GM18499 (cell line): ENCODE results near the gene PRDM16.

Experiments
- ATAC-seq: cut with Tn5 transposase; IDR thresholded peaks from one replicate; pipeline ENCODE4 v1.9.1; 2021; ENCODE audit warnings: moderate number of reproducible peaks; ENCODE audit not compliant: insufficient read depth, unreplicated experiment

Gene PRDM16

DNA sequence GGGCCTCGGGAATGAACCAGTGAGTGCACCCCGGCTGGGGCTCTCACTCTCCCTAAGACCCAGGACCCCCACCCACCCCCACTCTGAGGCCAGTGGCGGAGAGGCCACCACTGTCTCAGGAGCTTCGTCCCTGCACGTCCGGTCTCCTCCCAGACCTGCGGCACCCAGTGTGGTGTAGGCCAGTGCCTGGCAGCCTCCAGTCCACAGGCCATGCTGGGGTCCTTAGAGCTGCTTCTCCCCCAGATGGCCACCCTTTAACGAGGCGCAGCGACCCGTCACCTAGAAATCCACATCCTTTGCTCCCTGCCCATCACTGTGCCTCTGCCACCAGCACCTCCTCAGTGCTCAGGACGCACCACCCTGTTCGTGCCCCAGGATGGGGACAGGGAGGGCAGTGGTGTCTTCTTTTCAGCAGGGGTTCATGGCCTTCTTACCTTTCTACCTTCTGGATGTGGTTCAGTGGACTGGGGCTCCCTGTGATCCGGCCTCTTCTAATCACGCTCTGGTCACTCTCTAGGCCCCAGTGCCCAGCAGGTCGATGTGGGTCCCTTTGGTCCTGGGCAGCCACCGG is 253.5 kb downstream of the PRDM16 start:
- ATAC-seq: no peak

- ATAC-seq: no peak
Measured at GRCh38 chr1:3323021-3323795, 254.2 kb downstream of the PRDM16 start.

- ATAC-seq: no peak
Measured at GRCh38 chr1:3323796-3324703, 255.0 kb downstream of the PRDM16 start.

DNA sequence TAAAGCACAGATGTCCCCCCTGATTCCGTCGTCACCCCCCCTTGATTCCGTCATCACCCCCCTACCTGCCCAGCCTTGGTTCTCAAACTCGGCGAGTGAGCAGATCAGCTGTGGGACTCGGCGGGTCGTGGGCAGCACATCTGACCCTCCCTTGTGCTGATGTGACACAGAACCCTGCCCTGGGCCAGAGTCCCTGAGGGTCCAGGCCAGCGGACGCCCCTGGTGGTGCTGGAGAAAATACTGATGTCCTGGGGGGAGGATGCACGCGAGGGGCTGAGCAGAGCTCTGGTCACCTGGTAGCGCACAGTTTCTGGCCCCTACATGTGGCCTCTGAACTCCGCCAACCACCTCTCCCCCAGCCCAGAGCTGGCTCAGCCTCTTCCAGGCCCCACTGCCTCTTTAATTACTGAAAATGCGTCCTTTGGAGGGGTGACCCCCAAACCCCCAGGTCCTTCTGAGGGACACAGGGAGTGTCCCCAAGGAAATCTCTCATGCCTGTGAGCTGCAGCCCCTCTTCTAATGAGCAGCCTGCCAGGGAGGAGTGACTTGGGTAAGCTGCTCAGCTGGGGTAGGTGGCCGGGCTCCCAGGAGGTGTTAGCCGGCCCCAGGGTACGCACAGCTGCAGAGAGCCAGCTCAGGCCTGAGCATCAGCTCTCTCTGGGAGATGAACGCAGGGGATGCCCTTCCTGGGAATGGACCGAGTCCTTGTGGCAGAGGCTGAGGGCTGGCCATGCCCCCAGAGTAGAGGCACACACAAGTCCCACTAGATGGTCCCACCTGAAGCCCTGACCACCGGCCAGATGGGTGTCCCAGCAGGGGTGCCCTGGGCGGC is 255.9 kb downstream of the PRDM16 start:
- no peak for ATAC-seq

- no peak for ATAC-seq
Measured at GRCh38 chr1:3326516-3327388, 257.7 kb downstream of the PRDM16 start.

DNA sequence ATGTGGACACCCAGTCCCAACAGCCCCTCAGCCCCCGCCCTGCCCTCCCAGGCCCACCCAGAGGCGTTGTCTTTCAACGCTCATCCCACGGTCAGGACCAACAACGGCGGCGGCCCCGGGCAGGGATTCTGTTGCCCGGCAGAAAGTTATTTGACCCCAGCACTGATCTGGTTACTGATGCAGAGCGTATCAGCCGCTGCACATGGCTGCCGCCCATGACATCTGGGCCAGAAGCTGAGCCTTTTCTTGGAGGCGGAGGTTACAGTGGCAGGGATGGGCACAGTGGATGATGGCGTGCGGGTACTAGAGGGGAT is 258.3 kb downstream of the PRDM16 start:
- ATAC-seq: no peak

DNA sequence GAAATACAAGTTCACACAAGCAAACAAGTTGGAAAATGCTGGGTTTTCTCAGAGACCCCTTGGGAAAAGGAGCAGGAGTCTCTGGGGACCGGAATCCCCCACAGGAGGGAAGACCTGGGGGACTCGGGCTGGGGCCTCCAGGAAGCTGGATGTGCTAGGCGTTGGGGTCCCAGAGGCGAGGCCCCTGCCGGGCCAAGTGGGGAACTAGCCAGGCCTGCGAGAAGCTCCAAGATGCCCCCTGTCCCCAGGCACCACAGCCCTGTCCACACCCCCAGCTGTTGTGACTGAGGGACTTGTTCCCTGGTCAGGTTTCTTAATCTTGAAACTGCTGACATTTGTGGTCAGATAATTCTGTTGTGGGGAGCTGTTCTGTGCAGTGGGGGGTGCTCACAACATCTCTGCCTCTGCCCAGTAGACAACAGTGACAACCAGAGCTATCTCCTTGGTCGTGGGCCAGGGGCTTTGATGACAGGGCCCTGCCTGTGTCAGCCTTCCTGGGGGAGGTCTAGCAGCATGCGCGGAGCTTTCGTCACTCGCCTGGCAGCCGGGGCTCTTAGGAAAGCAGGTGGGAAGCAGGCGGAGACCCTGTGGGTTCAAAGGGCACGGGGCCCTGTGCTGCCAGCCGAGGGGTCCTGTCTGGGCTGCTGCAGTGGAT is 259.1 kb downstream of the PRDM16 start:
- ATAC-seq: no peak

DNA sequence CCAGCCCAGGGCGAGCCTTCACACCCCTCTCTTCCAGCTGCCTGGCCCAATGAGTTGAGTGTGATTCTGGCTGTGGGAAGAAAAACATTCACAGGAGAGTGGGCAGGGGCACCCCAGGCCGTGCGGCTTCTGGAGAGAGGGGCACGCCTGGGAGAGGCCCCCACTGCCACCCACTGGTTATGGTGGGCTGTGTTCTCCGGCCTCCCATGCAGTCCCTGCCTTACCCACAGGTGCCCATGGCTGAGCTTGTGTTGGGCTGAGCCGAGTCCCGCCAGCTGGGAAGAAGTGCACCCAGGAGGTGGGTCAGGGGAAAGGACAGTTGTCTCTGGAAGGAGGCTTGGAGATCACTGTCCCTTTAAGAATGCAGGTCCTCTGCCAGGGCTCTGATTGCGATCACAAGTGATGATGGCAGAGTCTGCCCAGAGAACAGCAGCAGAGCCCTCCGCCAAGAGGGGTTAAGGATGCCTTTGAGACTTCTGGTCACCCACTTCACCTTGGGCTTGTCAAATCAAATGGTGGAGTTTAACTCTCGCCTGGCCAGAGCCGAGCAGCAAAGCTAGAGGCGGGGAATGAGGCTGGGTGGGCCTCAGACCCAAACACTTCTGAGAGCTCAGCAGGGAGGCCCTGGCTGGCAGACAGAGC is 260.8 kb downstream of the PRDM16 start:
- ATAC-seq: no peak

DNA sequence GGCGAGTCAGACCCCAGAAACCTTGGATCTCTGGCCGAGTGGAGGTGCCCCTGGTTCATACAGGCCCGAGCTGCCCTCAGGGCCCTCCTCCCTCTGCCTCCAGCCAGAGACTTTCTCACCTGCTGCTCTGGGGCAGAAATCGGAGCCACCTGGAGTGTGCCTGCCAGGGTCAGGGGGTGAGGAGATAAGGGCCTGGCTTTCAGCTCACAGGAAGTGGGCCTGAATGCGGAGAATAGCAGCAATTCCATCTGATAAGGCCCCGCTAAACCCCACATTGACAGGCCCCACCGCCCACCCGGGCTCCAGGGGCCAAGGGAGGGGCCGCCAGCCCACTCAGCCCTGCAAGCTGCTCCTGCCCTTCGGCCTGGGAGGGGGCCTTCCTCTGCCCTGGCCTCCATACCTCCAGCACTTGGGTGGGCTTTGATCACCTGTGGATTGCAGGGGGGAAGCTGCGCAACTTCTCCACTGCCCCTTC is 261.8 kb downstream of the PRDM16 start:
- no peak for ATAC-seq

GRCh38 chr1:3331564-3331963 is 262.6 kb downstream of the PRDM16 start:
- ATAC-seq: no peak

DNA sequence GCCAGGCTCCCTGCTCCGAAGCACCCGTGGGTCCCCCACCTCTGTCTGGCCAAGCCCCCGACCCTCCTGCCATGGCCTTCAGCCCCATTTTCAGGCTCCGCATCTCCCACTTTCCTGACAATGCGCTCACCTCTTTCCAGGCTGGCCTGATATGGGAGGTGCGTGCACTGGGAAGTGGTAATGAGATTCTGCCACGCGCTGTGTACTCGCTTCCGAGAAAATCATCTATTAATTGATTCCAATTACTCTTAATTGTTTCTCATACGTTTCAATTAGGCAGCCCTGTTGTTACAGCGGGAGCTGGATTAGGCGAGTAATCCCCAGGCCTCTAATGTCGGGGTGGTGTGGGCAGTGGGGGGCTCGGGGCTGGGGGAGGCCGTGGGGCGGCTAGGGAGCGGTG is 263.0 kb downstream of the PRDM16 start:
- no peak for ATAC-seq

GRCh38 chr1:3332662-3333061 is 263.7 kb downstream of the PRDM16 start:
- ATAC-seq: no peak

GRCh38 chr1:3333903-3334302 is 264.9 kb downstream of the PRDM16 start:
- ATAC-seq: no peak

- ATAC-seq: no peak
Measured at GRCh38 chr1:3334366-3334765, 265.4 kb downstream of the PRDM16 start.

GRCh38 chr1:3335754-3336640 is 267.0 kb downstream of the PRDM16 start:
- no peak for ATAC-seq

GRCh38 chr1:3336641-3337630 is 267.9 kb downstream of the PRDM16 start:
- no peak for ATAC-seq
